H1 (cell line): ENCODE measurements around the gene NT5M. TPM values are rescaled to one million over a fixed set of nuclear protein-coding genes. Genes with fewer than 3 reads are reported as not detected.
A peak's percentile ranks its signal among the peaks of the same experiment; 100 is the strongest.

Source experiments
- CTCF ChIA-PET: fragments of 300-600 bp; sonication (Branson Sonifier 250); formaldehyde crosslinking; loops from one replicate; lab custom pipeline; 2021; ENCODE audit not compliant: partially characterized antibody; lab: Charles Lee
- POLR2A ChIA-PET: fragments of 300-600 bp; sonication (Branson Sonifier 250); formaldehyde crosslinking; loops from one replicate; lab custom pipeline; 2021; ENCODE audit warnings: inconsistent platforms; ENCODE audit not compliant: partially characterized antibody; lab: Charles Lee
- DNase-seq, 2 experiments: peaks; one replicate each; pipeline versions ENCODE4 v3.0.0 to v3.0.0-alpha.2; 2010 to 2022; ENCODE audit warnings: low spot score in 2 of 2, low read depth in 1 of 2, mixed read lengths in 1 of 2
- FAIRE-seq: peaks from 2 replicates; lab custom pipeline; 2011; peaks lifted over from hg19 to GRCh38; lab: Jason Lieb, UNC
- H2AFZ ChIP-seq: 2 replicates; pipeline ENCODE4 v1.8.1; 2012; ENCODE audit warnings: low read length, inconsistent platforms
- H2AK5ac ChIP-seq: 2 replicates; pipeline ENCODE4 v1.6.1; 2013; ENCODE audit warnings: low read depth, low read length
- H2BK120ac ChIP-seq: replicated peaks from 2 replicates; pipeline ENCODE3; 2013; ENCODE audit warnings: low read depth, low read length, inconsistent platforms
- H2BK12ac ChIP-seq: 2 replicates; pipeline ENCODE4 v1.6.1; 2013; ENCODE audit warnings: low read depth, low read length
- H2BK15ac ChIP-seq: 2 replicates; pipeline ENCODE4 v1.6.1; 2013; ENCODE audit warnings: low read length
- H2BK20ac ChIP-seq: 2 replicates; pipeline ENCODE4 v1.6.1; 2013; ENCODE audit warnings: low read length
- H2BK5ac ChIP-seq: 2 replicates; pipeline ENCODE4 v1.6.1; 2013; ENCODE audit warnings: low read depth, low read length
- H3K14ac ChIP-seq: 2 replicates; pipeline ENCODE4 v1.6.1; 2013; ENCODE audit warnings: inconsistent platforms; ENCODE audit not compliant: insufficient read length
- H3K18ac ChIP-seq: 2 replicates; pipeline ENCODE4 v1.6.1; 2013; ENCODE audit warnings: low read length; ENCODE audit errors: extremely low read depth
- H3K23ac ChIP-seq: 2 replicates; pipeline ENCODE4 v1.6.1; 2013; ENCODE audit warnings: inconsistent platforms; ENCODE audit not compliant: insufficient read length
- H3K23me2 ChIP-seq: 2 replicates; pipeline ENCODE4 v1.6.1; 2013; ENCODE audit warnings: low read depth, low read length
- H3K27ac ChIP-seq: 2 replicates; pipeline ENCODE4 v1.6.1; 2011; ENCODE audit warnings: low read depth, low read length, inconsistent platforms
- H3K27me3 ChIP-seq, 4 experiments: replicated peaks in 1 of 4; 1 replicate in 1 of 4; 2 replicates in 3 of 4; pipeline versions ENCODE4 v1.6.1 to v1.8.1; 2011 to 2013; ENCODE audit warnings: low read length in 3 of 4, mild to moderate bottlenecking in 3 of 4, inconsistent platforms in 2 of 4, mixed read lengths in 2 of 4, moderate library complexity in 1 of 4; ENCODE audit not compliant: control insufficient read depth in 3 of 4, insufficient read depth in 3 of 4; ENCODE audit errors: extremely low read depth in 1 of 4
- H3K36me3 ChIP-seq, 4 experiments: 2 replicates each; pipeline versions ENCODE4 v1.6.1 to v1.8.1; 2011 to 2013; ENCODE audit warnings: mild to moderate bottlenecking in 4 of 4, low read length in 3 of 4, moderate library complexity in 2 of 4, control low read depth in 1 of 4, inconsistent platforms in 1 of 4; ENCODE audit not compliant: insufficient read depth in 4 of 4, control insufficient read depth in 2 of 4
- H3K4ac ChIP-seq: replicated peaks from 2 replicates; pipeline ENCODE3; 2013; ENCODE audit warnings: low read length, low read depth, mixed read lengths, inconsistent platforms; ENCODE audit not compliant: insufficient read length
- H3K4me1 ChIP-seq, 4 experiments: replicated peaks in 1 of 4; 1 replicate in 1 of 4; 2 replicates in 3 of 4; pipeline versions ENCODE4 v1.6.1 to v1.8.1; 2011 to 2013; ENCODE audit warnings: low read length in 3 of 4, inconsistent platforms in 2 of 4, mixed read lengths in 1 of 4; ENCODE audit not compliant: insufficient read depth in 4 of 4, control insufficient read depth in 3 of 4
- H3K4me2 ChIP-seq, 2 experiments: 2 replicates each; pipeline versions ENCODE4 v1.6.1 to v1.8.1; 2011 to 2013; ENCODE audit warnings: low read depth in 2 of 2, low read length in 2 of 2, control low read depth in 1 of 2, inconsistent platforms in 1 of 2, mild to moderate bottlenecking in 1 of 2; ENCODE audit not compliant: insufficient read depth in 1 of 2
- H3K4me3 ChIP-seq, 4 experiments: fragments of 200-600, 300-600 bp in 1 of 4; sonication (generic), shearing (Covaris generic), sonication (Bioruptor Twin) in 1 of 4; 2 replicates each; pipeline versions ENCODE4 v1.5.1 to v1.8.1; 2011 to 2016; ENCODE audit warnings: low read length in 4 of 4, low read depth in 3 of 4, control low read depth in 2 of 4, inconsistent platforms in 2 of 4, mild to moderate bottlenecking in 2 of 4, mixed read lengths in 1 of 4, moderate library complexity in 1 of 4; ENCODE audit not compliant: insufficient read depth in 2 of 4; ENCODE audit errors: extremely low read depth in 1 of 4
- H3K56ac ChIP-seq: replicated peaks from 2 replicates; pipeline ENCODE3; 2013; ENCODE audit warnings: low read depth, mild to moderate bottlenecking, mixed read lengths, low read length, inconsistent platforms; ENCODE audit not compliant: insufficient read length
- H3K79me1 ChIP-seq: 2 replicates; pipeline ENCODE4 v1.6.1; 2013; ENCODE audit warnings: low read depth, low read length, control low read depth
- H3K79me2 ChIP-seq, 2 experiments: 2 replicates each; pipeline versions ENCODE4 v1.6.1 to v1.8.1; 2012 to 2013; ENCODE audit warnings: low read length in 2 of 2, mild to moderate bottlenecking in 2 of 2, inconsistent platforms in 1 of 2; ENCODE audit not compliant: insufficient read depth in 2 of 2, control insufficient read depth in 1 of 2
- H3K9ac ChIP-seq, 4 experiments: replicated peaks in 1 of 4; 1 replicate in 1 of 4; 2 replicates in 3 of 4; pipeline versions ENCODE4 v1.6.1 to v1.8.1; 2011 to 2013; ENCODE audit warnings: low read depth in 3 of 4, low read length in 3 of 4, control low read depth in 2 of 4, mild to moderate bottlenecking in 2 of 4, moderate library complexity in 2 of 4, inconsistent platforms in 1 of 4; ENCODE audit errors: extremely low read depth in 1 of 4
- H3K9me3 ChIP-seq, 2 experiments: 2 replicates each; pipeline versions ENCODE4 v1.6.1 to v1.8.1; 2012 to 2013; ENCODE audit warnings: mild to moderate bottlenecking in 2 of 2, moderate library complexity in 2 of 2, control low read depth in 1 of 2, inconsistent platforms in 1 of 2, low read depth in 1 of 2, low read length in 1 of 2, mixed read lengths in 1 of 2; ENCODE audit not compliant: insufficient read depth in 2 of 2
- H4K20me1 ChIP-seq, 2 experiments: replicated peaks in 1 of 2; 2 replicates each; pipeline versions ENCODE3 to v1.8.1; 2011 to 2013; ENCODE audit warnings: inconsistent platforms in 2 of 2, low read length in 2 of 2, mild to moderate bottlenecking in 1 of 2; ENCODE audit not compliant: insufficient read depth in 2 of 2, control insufficient read depth in 1 of 2
- H4K5ac ChIP-seq: 2 replicates; pipeline ENCODE4 v1.6.1; 2013; ENCODE audit warnings: low read length, low read depth, mixed read lengths, inconsistent platforms; ENCODE audit not compliant: insufficient read length
- H4K8ac ChIP-seq: 2 replicates; pipeline ENCODE4 v1.8.0; 2013; ENCODE audit warnings: mild to moderate bottlenecking, moderate library complexity, low read length, inconsistent platforms; ENCODE audit not compliant: insufficient read depth; ENCODE audit errors: extremely low read depth
- H4K91ac ChIP-seq: replicated peaks from 2 replicates; pipeline ENCODE3; 2013; ENCODE audit warnings: low read length, mixed read lengths, inconsistent platforms; ENCODE audit not compliant: insufficient read length
- ATF2 ChIP-seq: IDR thresholded peaks from 2 replicates; pipeline ENCODE4 v1.6.1; 2012; ENCODE audit warnings: low read length, inconsistent platforms
- BRCA1 ChIP-seq: IDR thresholded peaks from 2 replicates; pipeline ENCODE4 v1.6.1; 2012; ENCODE audit warnings: low read depth, low read length, improper control_type of control experiment
- CEBPB ChIP-seq: IDR thresholded peaks from 2 replicates; pipeline ENCODE4 v1.6.1; 2012; ENCODE audit warnings: low read depth, low read length
- FOSL1 ChIP-seq: IDR thresholded peaks from 2 replicates; pipeline ENCODE4 v1.6.1; 2011; ENCODE audit warnings: mild to moderate bottlenecking, low read depth, low read length, moderate library complexity; ENCODE audit not compliant: insufficient read depth
- GABPA ChIP-seq: IDR thresholded peaks from 2 replicates; pipeline ENCODE4 v1.6.1; 2011; ENCODE audit warnings: mild to moderate bottlenecking, low read length, moderate library complexity, borderline replicate concordance; ENCODE audit not compliant: insufficient read depth
- NANOG ChIP-seq: IDR thresholded peaks from 2 replicates; pipeline ENCODE4 v1.6.1; 2011; ENCODE audit warnings: low read length, low read depth, mild to moderate bottlenecking, inconsistent platforms; ENCODE audit not compliant: insufficient read depth, poor library complexity, severe bottlenecking
- POLR2A ChIP-seq, 2 experiments: IDR thresholded peaks; 1 replicate in 1 of 2; 2 replicates in 1 of 2; pipeline ENCODE4 v1.6.1; 2011; ENCODE audit warnings: low read depth in 2 of 2, low read length in 2 of 2, mild to moderate bottlenecking in 2 of 2; ENCODE audit errors: control extremely low read depth in 1 of 2
- POLR2AphosphoS5 ChIP-seq: IDR thresholded peaks from 2 replicates; pipeline ENCODE4 v1.6.1; 2011; ENCODE audit warnings: low read depth, low read length
- SIRT6 ChIP-seq: IDR thresholded peaks from one replicate; pipeline ENCODE4 v1.7.1; 2012; ENCODE audit warnings: low read length, inconsistent platforms
- SRF ChIP-seq: IDR thresholded peaks from 2 replicates; pipeline ENCODE4 v1.6.1; 2011; ENCODE audit warnings: mild to moderate bottlenecking, low read depth, low read length, moderate library complexity
- SUZ12 ChIP-seq: fragments of 200-600 bp; sonication (generic); IDR thresholded peaks from 2 replicates; pipeline ENCODE4 v1.6.1; 2012; ENCODE audit warnings: mild to moderate bottlenecking, inconsistent platforms, low read length, moderate library complexity, mixed read lengths
- WGBS, 2 experiments: shearing (Covaris generic) in 1 of 2; methylation state at CpG; one replicate each; pipeline versions ENCODE4 v1.1.6 to v1.1.7; 2013 to 2015; ENCODE audit warnings: low lambda C conversion rate in 2 of 2, mixed read lengths in 2 of 2, inconsistent platforms in 1 of 2, low coverage in 1 of 2, missing lambda C conversion rate in 1 of 2; ENCODE audit not compliant: insufficient replicate concordance in 2 of 2, insufficient coverage in 1 of 2, insufficient read length in 1 of 2; ENCODE audit errors: extremely low coverage in 1 of 2, missing lambda C conversion rate in 1 of 2; 5-methylcytosine and 5-hydroxymethylcytosine counted together
- polyA plus RNA-seq, 7 experiments: library from polyadenylated mRNA; depleted of rRNA in 3 of 7; stranded (reverse) in 5 of 7; unstranded in 2 of 7; fragments of >200 nt in 5 of 7; fragments of 200-250 nt in 2 of 7; gene quantifications; 1 replicate in 5 of 7; 2 replicates in 1 of 7; 4 replicates in 1 of 7; pipeline versions ENCODE4 v1.2.1 to v1.2.3, GENCODE V29; 2011 to 2013; ENCODE audit warnings: missing spikeins in 2 of 7, mixed read lengths in 2 of 7
- total RNA-seq: library from RNA; stranded (reverse); fragmentation: NEBNext Ultra II Directional; extraction: Animal tissue kit (Norgen Biotek cat#: 25700); gene quantifications from 2 replicates; pipeline ENCODE4 v1.2.1, GENCODE V29; 2021

Gene NT5M
- total and polyA plus RNA-seq, 2 of the 8 experiments (the other 6 are each of a cell fraction or from before 2014, with no cell fraction given) = 7.6 to 18.2 TPM

- Histone ChIP-seq H3K36me3 (no peaks in the 10 kb centered on the region), H2AK5ac (no peak overlapping the region), H3K9ac (no peak overlapping the region), H3K56ac (no peak overlapping the region), H4K5ac (no peak overlapping the region), H4K20me1 (no peaks in the 10 kb centered on the region), H2BK12ac (no peak overlapping the region), H3K4me3 (no peak overlapping the region), H3K79me2 (no peaks in the 10 kb centered on the region), H3K27me3 (no peaks in the 10 kb centered on the region), H3K23me2 (no peaks in the 10 kb centered on the region; the same call in 1 of the 2 replicates), H3K9me3 (no peaks in the 10 kb centered on the region), H3K18ac (no peak overlapping the region), H3K4me2 (no peak overlapping the region), H3K4me1 (no peaks in the 10 kb centered on the region), H2BK20ac (no peak overlapping the region), H3K4ac (no peak overlapping the region), H4K8ac (no peak overlapping the region), H3K79me1 (no peaks in the 10 kb centered on the region), H3K14ac (no peak overlapping the region), H3K23ac (no peak overlapping the region), H3K27ac (no peak overlapping the region), H4K91ac (no peak overlapping the region), H2AFZ (no peak overlapping the region), H2BK15ac (no peak overlapping the region), H2BK5ac (0 out of 2 replicates have a peak overlapping the region, but pooled peaks have one; percentile 8), H2BK120ac (no peak overlapping the region)
- TF ChIP-seq SIRT6 (no peak), BRCA1 (no peak), POLR2AphosphoS5 (no peak), POLR2A (IDR thresholded peaks at IDR 0.05; ENCODE audit: control extremely low read depth in 1 of 2, low read depth in 2 of 2, low read length in 2 of 2) (no peak), ATF2 (no peak), FOSL1 (no peak), SRF (no peak), SUZ12 (no peak), CEBPB (no peak), NANOG (no peak), GABPA (no peak)
- DNase-seq (no peak), FAIRE-seq (no peak)
- ChIA-PET CTCF (interaction anchor here (0.6 to 4.2 kb wide), 3 partner anchors 12 to 576 kb away, joined by 3 to 22 read pairs (median 5); no protein-coding TSS in a partner anchor), POLR2A (no interaction called here)
- 87% methylated on average over 13 of the region's 13 CpGs; no CpG with 5 or more reads in 1 of the 2 experiments for whole genome bisulfite sequencing, 2 experiments
Measured at GRCh38 chr17:17343160-17343735, 40.1 kb downstream of the NT5M start.
